Mesodermal cell (in vitro differentiated cells): Measurements from ENCODE around the gene CLDN16.

Experiments used
- H3K27ac ChIP-seq: 2 replicates; pipeline ENCODE4 v1.7.0; 2013; ENCODE audit warnings: mild to moderate bottlenecking, low read depth, low read length, moderate library complexity; ENCODE audit not compliant: severe bottlenecking
- H3K36me3 ChIP-seq: 2 replicates; pipeline ENCODE4 v1.7.1; 2013; ENCODE audit warnings: mild to moderate bottlenecking, low read length, moderate library complexity; ENCODE audit not compliant: control insufficient read depth, insufficient read depth
- H3K4me1 ChIP-seq: one replicate; pipeline ENCODE4 v1.7.1; 2013; ENCODE audit warnings: mild to moderate bottlenecking, low read length; ENCODE audit not compliant: insufficient read depth, control insufficient read depth, poor library complexity, severe bottlenecking
- H3K4me3 ChIP-seq: 2 replicates; pipeline ENCODE4 v1.7.0; 2013; ENCODE audit warnings: low read length, control low read depth, mild to moderate bottlenecking; ENCODE audit not compliant: insufficient read depth, poor library complexity, severe bottlenecking; ENCODE audit errors: extremely low read depth
- H3K9me3 ChIP-seq: 2 replicates; pipeline ENCODE4 v1.7.1; 2013; ENCODE audit warnings: mild to moderate bottlenecking, low read length, moderate library complexity; ENCODE audit not compliant: control insufficient read depth
- WGBS, 2 experiments: methylation state at CpG; one replicate each; pipeline ENCODE4 v1.1.5; 2013; ENCODE audit warnings: missing lambda C conversion rate in 2 of 2; ENCODE audit not compliant: insufficient coverage in 2 of 2; 5-methylcytosine and 5-hydroxymethylcytosine counted together

The CLDN16 gene

DNA sequence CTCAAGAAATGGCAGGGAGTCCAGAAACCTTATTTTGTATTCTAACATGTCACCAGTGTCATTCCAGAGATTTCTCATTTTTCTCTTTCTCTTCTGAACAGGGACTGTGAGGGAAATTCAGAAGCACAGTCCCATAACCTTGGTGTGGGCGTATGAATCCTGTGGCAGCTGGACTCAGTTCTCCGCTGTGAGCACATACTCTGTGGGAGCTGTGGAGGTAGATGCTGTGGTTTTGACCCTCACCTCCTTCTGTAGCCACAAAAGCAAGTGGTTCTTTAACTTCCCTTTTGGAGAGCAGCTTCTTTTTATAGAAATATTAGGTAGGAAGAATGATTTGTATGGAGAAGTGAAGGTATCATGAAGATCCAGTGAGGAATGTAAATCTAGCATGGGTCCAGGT, 48.4 kb downstream of the CLDN16 start:
- no CpG with 5 or more reads among the region's 2 CpGs for WGBS, 2 experiments
- H3K4me3 ChIP-seq: no peak overlapping the region
- no peak overlapping the region for H3K27ac ChIP-seq
- H3K36me3 ChIP-seq: no peaks in the 10 kb centered on the region
- H3K9me3 ChIP-seq: peaks cover 13% of the 10 kb centered on the region
- peaks cover 4% of the 10 kb centered on the region for H3K4me1 ChIP-seq

DNA sequence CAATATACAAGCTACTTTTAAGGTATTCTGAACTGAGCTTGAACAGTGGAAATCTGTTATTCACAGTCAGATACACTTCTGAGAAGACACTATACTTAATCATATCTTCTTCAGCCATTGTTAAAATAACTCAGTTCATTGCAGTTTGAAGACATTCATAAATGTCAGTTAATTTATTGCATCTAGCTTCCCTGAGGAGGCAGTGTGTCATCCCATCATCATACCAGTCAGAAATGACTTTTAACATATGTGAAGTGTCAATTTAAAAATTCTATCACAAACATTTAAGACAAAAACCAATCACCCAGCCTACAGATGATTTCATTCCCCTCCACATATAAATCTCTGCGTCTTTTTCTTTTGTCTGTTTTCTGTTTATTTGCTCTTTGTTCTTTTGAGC, 54.3 kb downstream of the CLDN16 start:
- WGBS, 2 experiments: no CpG with 5 or more reads among the region's 1 CpG
- no peak overlapping the region for H3K4me3 ChIP-seq
- no peaks in the 10 kb centered on the region for H3K36me3 ChIP-seq
- H3K27ac ChIP-seq: no peak overlapping the region
- peaks cover 12% of the 10 kb centered on the region for H3K4me1 ChIP-seq
- H3K9me3 ChIP-seq: no peaks in the 10 kb centered on the region

DNA sequence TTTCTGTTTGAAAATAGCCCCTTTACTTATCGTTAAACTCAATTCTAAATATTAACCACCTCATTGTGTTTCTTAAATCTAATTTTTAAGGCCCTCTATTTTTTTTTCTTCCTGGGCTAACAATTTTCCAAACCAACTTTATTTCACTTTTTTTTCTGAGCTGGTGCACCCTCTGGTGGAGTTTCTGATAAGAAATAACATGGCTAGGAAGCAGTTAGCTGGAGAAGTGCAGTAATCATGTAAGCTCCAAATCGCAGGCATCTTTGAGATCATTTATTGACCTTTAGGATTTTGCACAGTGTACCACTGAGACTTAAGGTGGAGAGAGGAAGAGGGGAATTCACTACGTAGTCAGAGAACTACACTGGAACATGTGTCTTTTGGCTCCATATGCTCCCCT, 55.3 kb downstream of the CLDN16 start:
- Histone ChIP-seq H3K4me3 (no peak overlapping the region), H3K27ac (no peak overlapping the region), H3K36me3 (no peaks in the 10 kb centered on the region), H3K4me1 (peaks cover 15% of the 10 kb centered on the region), H3K9me3 (no peaks in the 10 kb centered on the region)
- WGBS, 2 experiments: 89% methylated on average over 2 of the region's 3 CpGs

DNA sequence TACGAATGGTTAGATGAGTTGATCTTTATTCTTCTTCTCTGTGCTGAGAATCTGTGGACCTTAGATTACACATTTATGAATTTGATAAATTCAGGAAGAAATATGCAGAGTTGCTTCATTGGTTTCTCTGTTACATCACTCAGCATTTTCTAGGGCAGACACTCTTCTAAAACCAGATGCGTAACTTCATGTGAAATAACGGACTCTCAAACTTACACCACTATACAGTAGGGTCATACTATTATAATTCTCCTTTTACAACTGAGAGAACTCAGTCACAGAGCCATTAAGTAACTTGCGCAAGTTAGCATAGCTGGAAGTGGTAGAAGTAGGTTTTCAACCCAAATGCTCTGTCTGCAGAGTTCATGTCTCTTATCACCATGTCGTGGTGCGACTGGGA, 56.0 kb downstream of the CLDN16 start:
- Histone ChIP-seq H3K4me3 (no peak overlapping the region), H3K27ac (no peak overlapping the region)

DNA sequence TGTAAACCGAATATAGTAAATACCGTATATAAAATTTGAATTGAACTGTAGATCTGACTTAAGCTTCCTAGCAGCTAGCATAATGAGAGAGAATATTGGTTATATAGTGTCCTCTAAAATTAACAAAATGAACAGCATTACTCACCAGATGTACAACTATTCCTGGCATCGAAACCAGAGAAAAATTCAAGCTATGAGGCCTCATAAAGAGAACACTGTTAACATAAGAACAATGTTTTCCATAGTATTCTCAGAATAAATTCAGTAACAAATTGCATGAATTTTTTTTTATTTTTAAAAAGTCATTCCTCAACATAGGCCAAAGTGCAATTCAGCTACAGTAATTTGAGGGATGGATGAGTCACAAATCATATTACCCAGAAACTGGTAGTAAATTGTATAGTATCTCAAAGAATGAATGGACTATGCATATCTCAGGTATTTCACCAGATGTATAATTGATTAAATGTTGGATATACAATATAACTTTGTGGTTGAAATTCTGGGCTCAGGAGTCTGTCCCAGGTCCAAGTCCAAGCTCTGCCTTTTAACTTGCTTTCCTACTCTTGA, 56.7 kb downstream of the CLDN16 start:
- H3K36me3 ChIP-seq: no peaks in the 10 kb centered on the region
- H3K27ac ChIP-seq: no peak overlapping the region
- no peaks in the 10 kb centered on the region for H3K9me3 ChIP-seq
- 100% methylated on average over 1 to 2 of the region's 3 CpGs for WGBS, 2 experiments
- H3K4me3 ChIP-seq: no peak overlapping the region
- H3K4me1 ChIP-seq: peaks cover 15% of the 10 kb centered on the region

More for the DNA sequence above, 56.0 kb downstream of the CLDN16 start:
- 97 to 100% methylated on average over 4 of the region's 6 CpGs for WGBS, 2 experiments
- H3K9me3 ChIP-seq: no peaks in the 10 kb centered on the region
- H3K4me1 ChIP-seq: peaks cover 15% of the 10 kb centered on the region
- no peaks in the 10 kb centered on the region for H3K36me3 ChIP-seq

DNA sequence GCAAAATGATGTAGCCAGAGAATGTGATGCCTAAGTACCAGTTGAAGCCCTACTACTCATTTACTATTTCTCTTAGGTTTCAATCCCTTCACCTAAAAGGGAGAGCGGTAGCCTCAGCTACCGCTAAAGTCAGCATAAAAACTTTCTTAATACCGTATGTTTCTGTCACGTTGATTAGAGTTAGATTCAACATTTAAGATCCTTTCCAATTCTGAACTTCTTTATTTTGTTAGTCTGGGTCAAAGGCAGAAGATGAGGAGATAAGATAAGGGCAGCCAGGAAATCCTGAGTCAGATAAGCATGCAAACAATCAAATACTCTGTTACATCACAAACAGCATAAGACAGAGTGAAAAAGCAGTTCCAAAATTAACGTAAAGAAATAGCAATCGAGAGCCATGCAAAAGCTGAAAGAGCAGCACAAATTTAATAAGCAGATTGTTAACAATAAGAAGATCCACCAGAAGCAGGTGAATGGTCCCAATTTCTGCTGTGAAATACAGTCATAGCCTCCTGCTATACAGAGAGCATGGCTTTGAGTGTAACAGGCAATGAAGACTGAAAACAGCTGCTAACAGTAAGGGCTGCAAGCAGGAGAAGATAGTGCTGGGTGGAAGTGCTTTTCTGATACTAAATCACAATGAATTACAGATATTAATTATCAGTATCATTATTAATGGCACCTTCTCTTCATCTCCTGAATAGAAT, 58.8 kb downstream of the CLDN16 start:
- H3K9me3 ChIP-seq: no peaks in the 10 kb centered on the region
- 69% methylated on average over 3 of the region's 6 CpGs; no CpG with 5 or more reads in 1 of the 2 experiments for WGBS, 2 experiments
- no peak overlapping the region for H3K4me3 ChIP-seq
- H3K36me3 ChIP-seq: no peaks in the 10 kb centered on the region
- H3K4me1 ChIP-seq: peaks cover 15% of the 10 kb centered on the region
- H3K27ac ChIP-seq: no peak overlapping the region

DNA sequence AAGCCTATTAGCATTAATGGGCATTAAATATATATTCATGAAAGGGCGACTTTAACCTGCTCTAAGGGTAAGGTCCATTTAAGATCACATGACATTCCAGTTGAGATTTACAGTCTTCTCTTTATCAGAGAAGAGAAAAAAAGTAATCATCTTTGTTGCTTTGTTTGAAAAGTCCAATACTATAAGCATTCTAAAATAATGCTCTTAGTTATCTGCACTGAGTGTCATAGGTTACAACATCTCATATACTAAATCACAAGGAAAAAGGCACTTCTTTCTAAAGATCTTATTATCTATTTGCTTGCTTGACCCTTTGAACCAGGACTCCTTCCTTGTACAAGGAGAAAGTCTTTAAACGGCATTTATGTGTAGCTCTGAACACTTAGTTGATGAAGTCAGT, 60.3 kb downstream of the CLDN16 start:
- WGBS, 2 experiments: 100% methylated on average over 1 of the region's 2 CpGs; no CpG with 5 or more reads in 1 of the 2 experiments
- Histone ChIP-seq H3K27ac (no peak overlapping the region), H3K4me3 (no peak overlapping the region), H3K36me3 (no peaks in the 10 kb centered on the region), H3K9me3 (no peaks in the 10 kb centered on the region), H3K4me1 (peaks cover 15% of the 10 kb centered on the region)

DNA sequence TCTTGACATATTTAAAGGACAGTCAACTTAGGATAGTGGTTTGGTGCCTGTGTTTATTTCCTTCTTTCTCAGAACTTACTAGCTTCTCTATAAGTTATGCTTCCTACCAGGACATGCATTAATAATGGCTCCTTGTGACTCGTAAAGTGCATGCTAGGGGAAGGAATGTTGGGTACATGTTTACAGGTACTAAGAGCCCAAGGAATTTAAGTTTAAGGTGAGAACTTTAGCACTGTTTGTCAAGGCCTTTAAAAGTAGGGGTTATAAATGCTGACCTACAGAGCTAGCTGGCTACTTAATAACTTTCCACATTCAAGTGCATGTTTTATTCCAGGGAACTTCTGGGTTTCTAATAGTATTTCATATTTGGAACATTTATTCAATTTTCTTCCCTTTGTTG, 61.8 kb downstream of the CLDN16 start, which contains the start of gene TMEM207:
TSS of gene TMEM207 (minus strand) at position 101 of the 400 bp plus-strand sequence. CDS start at position 9, 92 bp downstream.
- Histone ChIP-seq H3K36me3 (no peaks in the 10 kb centered on the region), H3K9me3 (no peaks in the 10 kb centered on the region), H3K27ac (no peak within 1 kb of the TSS), H3K4me3 (no peak within 1 kb of the TSS), H3K4me1 (peaks cover 15% of the 10 kb centered on the region)
- WGBS, 2 experiments: no CpG with 5 or more reads among the region's 1 CpG

DNA sequence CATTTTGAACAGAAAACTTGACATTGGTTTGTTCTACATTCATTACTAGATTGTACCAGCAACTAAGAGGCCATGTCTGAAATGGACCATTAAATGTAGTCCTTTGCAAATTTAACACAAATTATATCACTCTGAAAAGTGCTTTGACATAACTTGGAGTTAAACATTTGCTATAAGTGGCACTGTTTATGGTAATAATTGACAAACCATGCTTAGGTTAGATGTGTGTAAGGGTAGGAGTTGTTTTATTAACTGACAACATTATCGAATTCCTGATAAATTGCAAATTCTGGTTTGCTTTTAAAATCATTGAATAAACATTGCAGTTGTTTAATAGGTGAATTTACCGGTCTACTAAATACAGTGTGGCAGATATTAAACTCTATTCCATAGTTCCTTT, 67.9 kb downstream of the CLDN16 start:
- H3K27ac ChIP-seq: no peak overlapping the region
- H3K9me3 ChIP-seq: no peaks in the 10 kb centered on the region
- no peak overlapping the region for H3K4me3 ChIP-seq
- H3K36me3 ChIP-seq: no peaks in the 10 kb centered on the region
- 100% methylated on average over 1 of the region's 2 CpGs for WGBS, 2 experiments
- no peaks in the 10 kb centered on the region for H3K4me1 ChIP-seq

DNA sequence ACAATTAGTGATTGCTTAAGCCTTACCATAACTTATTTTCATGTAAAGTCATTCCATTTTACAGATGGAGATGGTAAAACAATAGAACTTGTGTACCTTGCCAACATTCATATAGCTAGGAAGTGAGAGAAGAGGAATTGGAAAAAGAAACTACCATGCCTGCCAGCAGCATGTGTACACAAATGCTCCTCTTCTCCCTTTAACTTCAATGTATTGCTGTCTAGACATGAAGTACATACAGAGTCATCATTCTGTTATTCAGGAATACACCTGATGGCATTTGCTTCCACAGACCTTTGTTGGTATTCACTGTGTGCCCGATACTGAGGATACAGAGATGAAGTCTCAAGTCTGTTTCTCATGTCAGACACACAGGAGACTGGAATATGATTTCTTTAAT, 68.8 kb downstream of the CLDN16 start:
- no peak overlapping the region for H3K27ac ChIP-seq
- no peaks in the 10 kb centered on the region for H3K9me3 ChIP-seq
- 80% methylated on average over 1 of the region's 1 CpG; no CpG with 5 or more reads in 1 of the 2 experiments for WGBS, 2 experiments
- no peaks in the 10 kb centered on the region for H3K4me1 ChIP-seq
- no peak overlapping the region for H3K4me3 ChIP-seq
- H3K36me3 ChIP-seq: no peaks in the 10 kb centered on the region

DNA sequence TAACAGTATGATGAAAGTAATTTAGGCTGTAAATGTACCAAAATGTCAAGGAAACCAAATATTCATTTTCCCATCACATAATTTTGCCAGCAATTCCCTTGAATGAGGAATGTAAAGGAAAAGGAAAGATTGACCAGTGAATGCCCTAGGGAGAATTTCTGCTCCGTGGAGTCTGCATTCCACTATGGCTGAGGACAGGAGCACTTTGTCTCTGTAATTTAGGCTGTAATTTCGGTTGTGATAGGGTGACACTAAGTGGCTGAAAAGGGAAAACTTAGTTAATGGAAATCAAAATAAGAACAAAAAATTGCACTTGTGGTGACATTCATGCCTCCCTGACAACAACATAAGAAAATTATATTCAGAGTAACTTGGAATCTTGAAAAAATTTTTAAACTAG, 70.1 kb downstream of the CLDN16 start:
- H3K4me3 ChIP-seq: no peak overlapping the region
- no peak overlapping the region for H3K27ac ChIP-seq
- no peaks in the 10 kb centered on the region for H3K4me1 ChIP-seq
- 0% methylated on average over 1 of the region's 2 CpGs; no CpG with 5 or more reads in 1 of the 2 experiments for WGBS, 2 experiments
- no peaks in the 10 kb centered on the region for H3K36me3 ChIP-seq
- no peaks in the 10 kb centered on the region for H3K9me3 ChIP-seq
